ENCODE measurements around the gene PRPF6.

- no peak for TF ChIP-seq CTCF (IDR thresholded peaks at IDR 0.05)
- no peak for TF ChIP-seq POLR2AphosphoS5 (IDR thresholded peaks at IDR 0.05; ENCODE audit: low read depth, low read length)
Observed at GRCh38 chr20:64077094-64077493, 96.2 kb downstream of the PRPF6 start.
